Loucy (cell line): ENCODE measurements around the gene DLG2.

Experiments
- H2AFZ ChIP-seq: fragments of 200-600 bp; sonication (generic); 2 replicates; pipeline ENCODE4 v1.6.0; 2016; ENCODE audit warnings: antibody characterized with exemption, mild to moderate bottlenecking, low read length, moderate library complexity
- H3F3A ChIP-seq: fragments of 200-600 bp; 2 replicates; pipeline ENCODE4 v1.6.0; 2016; ENCODE audit warnings: antibody characterized with exemption, low read depth, mild to moderate bottlenecking
- H3K27me3 ChIP-seq: fragments of 200-600 bp; sonication (generic); 2 replicates; pipeline ENCODE4 v1.6.1; 2014; ENCODE audit warnings: low read length, mild to moderate bottlenecking; ENCODE audit not compliant: insufficient read depth, poor library complexity, severe bottlenecking
- H3K36me3 ChIP-seq: fragments of 200-600 bp; sonication (generic); 2 replicates; pipeline ENCODE4 v1.6.1; 2016; ENCODE audit warnings: low read length; ENCODE audit not compliant: insufficient read depth
- H3K4me1 ChIP-seq: fragments of 200-600 bp; sonication (generic); 2 replicates; pipeline ENCODE4 v1.5.1; 2014; ENCODE audit warnings: low read length, mild to moderate bottlenecking; ENCODE audit not compliant: insufficient read depth, poor library complexity, severe bottlenecking
- H3K4me2 ChIP-seq: fragments of 200-600 bp; sonication (generic); 2 replicates; pipeline ENCODE4 v1.6.0; 2014; ENCODE audit warnings: antibody characterized with exemption, low read length, low read depth, mild to moderate bottlenecking; ENCODE audit not compliant: poor library complexity, severe bottlenecking
- H3K4me3 ChIP-seq: fragments of 200-600 bp; sonication (generic); 2 replicates; pipeline ENCODE4 v1.5.1; 2014; ENCODE audit warnings: low read length, mild to moderate bottlenecking, mixed read lengths; ENCODE audit not compliant: poor library complexity, severe bottlenecking
- H3K79me2 ChIP-seq: fragments of 200-600 bp; sonication (generic); 2 replicates; pipeline ENCODE4 v1.6.1; 2014; ENCODE audit warnings: low read length; ENCODE audit not compliant: insufficient read depth
- H3K9ac ChIP-seq: fragments of 200-600 bp; sonication (generic); 2 replicates; pipeline ENCODE4 v1.6.0; 2014; ENCODE audit warnings: mild to moderate bottlenecking, low read depth, low read length, moderate library complexity; ENCODE audit not compliant: poor library complexity, severe bottlenecking
- H3K9me2 ChIP-seq: fragments of 200-600 bp; sonication (generic); replicated peaks from 2 replicates; pipeline ENCODE4 v1.6.1; 2016; ENCODE audit warnings: low read depth, low read length, mixed read lengths
- H3K9me3 ChIP-seq: fragments of 200-600 bp; sonication (generic); 2 replicates; pipeline ENCODE4 v1.6.1; 2014; ENCODE audit warnings: mild to moderate bottlenecking, antibody characterized with exemption, low read length, low read depth; ENCODE audit not compliant: insufficient read depth
- H4K20me1 ChIP-seq: fragments of 200-600 bp; sonication (generic); 2 replicates; pipeline ENCODE4 v1.6.0; 2014; ENCODE audit warnings: antibody characterized with exemption, low read length, mild to moderate bottlenecking; ENCODE audit not compliant: insufficient read depth, poor library complexity, severe bottlenecking
- EZH2phosphoT487 ChIP-seq: fragments of 200-600 bp; IDR thresholded peaks from 2 replicates; pipeline ENCODE4 v1.6.1; 2018; ENCODE audit warnings: antibody characterized with exemption, mild to moderate bottlenecking, moderate library complexity, borderline replicate concordance
- TF ChIP-seq, protein P1 (sequence below): fragments of 200-600 bp; sonication (generic); conservative IDR thresholded peaks from 2 replicates; pipeline ENCODE4 v1.5.1; 2014; ENCODE audit warnings: mild to moderate bottlenecking, antibody characterized with exemption, low read length

DLG2 gene

DNA sequence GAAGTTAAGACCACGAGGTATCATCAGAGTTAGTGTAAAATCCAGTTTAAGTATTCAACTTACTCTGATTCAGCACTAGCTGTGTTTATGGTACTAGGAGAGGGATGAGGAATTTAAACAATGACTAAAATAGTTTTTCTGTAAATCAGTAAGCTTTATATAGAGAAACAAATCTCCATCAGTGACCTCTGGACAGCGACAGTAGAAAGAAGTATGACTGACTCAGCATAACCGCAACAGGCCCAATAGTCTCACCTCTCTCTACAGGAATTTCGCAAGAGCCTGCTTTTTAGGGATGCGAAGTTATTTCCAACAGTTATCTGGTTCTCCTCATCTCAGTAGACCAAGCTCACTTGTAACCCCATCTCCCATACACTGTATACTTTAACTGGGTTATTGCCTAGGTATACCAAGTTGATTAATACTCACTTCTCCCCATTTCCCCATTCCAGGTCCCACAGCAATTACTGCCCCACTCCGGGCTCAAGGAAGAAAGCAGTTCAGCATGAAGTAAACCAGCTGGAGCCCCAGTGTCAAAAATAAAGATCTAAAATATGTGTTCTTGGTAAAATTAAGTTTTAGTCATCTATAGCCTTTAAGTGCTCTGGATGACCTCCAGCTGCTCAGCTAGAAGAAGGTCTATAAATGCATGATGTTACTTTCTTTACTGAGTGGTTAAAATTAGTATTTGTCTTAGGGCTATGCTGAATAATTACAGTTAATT lies 1570.3 kb downstream of the DLG2 start:
- H2AFZ ChIP-seq, result no peak overlapping the region
- H3K9ac ChIP-seq, result no peak overlapping the region
- no peak overlapping the region for H3K4me3 ChIP-seq
- H3F3A ChIP-seq, result no peaks in the 10 kb centered on the region
- H3K9me3 ChIP-seq, result no peaks in the 10 kb centered on the region
- TF ChIP-seq, protein P1, sequence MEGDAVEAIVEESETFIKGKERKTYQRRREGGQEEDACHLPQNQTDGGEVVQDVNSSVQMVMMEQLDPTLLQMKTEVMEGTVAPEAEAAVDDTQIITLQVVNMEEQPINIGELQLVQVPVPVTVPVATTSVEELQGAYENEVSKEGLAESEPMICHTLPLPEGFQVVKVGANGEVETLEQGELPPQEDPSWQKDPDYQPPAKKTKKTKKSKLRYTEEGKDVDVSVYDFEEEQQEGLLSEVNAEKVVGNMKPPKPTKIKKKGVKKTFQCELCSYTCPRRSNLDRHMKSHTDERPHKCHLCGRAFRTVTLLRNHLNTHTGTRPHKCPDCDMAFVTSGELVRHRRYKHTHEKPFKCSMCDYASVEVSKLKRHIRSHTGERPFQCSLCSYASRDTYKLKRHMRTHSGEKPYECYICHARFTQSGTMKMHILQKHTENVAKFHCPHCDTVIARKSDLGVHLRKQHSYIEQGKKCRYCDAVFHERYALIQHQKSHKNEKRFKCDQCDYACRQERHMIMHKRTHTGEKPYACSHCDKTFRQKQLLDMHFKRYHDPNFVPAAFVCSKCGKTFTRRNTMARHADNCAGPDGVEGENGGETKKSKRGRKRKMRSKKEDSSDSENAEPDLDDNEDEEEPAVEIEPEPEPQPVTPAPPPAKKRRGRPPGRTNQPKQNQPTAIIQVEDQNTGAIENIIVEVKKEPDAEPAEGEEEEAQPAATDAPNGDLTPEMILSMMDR, result no peak
- no peak for TF ChIP-seq EZH2phosphoT487
- no peaks in the 10 kb centered on the region for H4K20me1 ChIP-seq
- no peaks in the 10 kb centered on the region for H3K27me3 ChIP-seq
- H3K4me2 ChIP-seq, result no peak overlapping the region
- H3K9me2 ChIP-seq, result no peaks in the 10 kb centered on the region
- H3K79me2 ChIP-seq, result no peaks in the 10 kb centered on the region
- no peaks in the 10 kb centered on the region for H3K4me1 ChIP-seq
- H3K36me3 ChIP-seq, result no peaks in the 10 kb centered on the region

DNA sequence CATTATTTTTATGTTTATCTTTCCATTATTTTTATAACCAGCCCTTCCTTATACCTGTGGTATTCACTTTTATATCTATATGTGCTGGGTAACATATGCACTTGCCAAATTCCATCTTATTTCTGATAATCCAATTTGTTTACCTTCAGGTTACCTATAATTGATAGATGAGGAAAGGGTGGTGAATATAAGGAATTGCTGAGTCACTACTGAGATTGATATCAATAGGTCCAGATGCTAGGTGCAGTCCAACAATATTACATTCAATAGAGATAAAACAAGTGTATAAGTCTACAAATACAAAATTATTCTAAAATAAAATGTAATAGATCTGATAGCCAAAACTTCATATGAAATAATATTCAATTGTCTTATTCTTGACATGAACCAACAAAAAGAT lies 1582.0 kb downstream of the DLG2 start:
- Histone ChIP-seq H3K27me3 (no peaks in the 10 kb centered on the region), H3K9me3 (no peaks in the 10 kb centered on the region), H3K36me3 (no peaks in the 10 kb centered on the region), H3K4me1 (no peaks in the 10 kb centered on the region), H2AFZ (no peak overlapping the region), H3F3A (no peaks in the 10 kb centered on the region), H3K9me2 (no peaks in the 10 kb centered on the region), H3K79me2 (no peaks in the 10 kb centered on the region), H3K9ac (no peak overlapping the region), H4K20me1 (no peaks in the 10 kb centered on the region), H3K4me2 (no peak overlapping the region), H3K4me3 (no peak overlapping the region)
- no peak for TF ChIP-seq EZH2phosphoT487
- TF ChIP-seq, protein P1, result no peak

DNA sequence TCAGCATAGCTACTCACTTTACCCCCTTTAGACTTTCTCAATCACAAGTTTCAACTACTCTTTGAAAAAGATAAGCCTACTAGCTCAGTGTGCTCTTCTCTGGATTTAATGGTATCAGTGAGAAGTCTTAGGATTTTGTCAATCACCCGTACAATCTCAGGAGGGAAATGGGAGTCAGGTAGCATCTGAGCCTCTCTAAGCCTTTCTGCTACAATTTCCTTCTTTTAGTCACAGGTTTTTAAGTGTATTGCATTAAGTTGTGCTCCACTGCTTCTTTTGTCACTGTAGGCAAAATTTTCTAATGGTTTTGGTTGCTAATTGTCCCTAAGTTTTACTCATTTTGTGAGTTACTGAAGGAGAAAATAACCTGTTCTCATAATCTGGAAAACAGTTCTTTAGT lies 1582.4 kb downstream of the DLG2 start:
- Histone ChIP-seq H3K4me1 (no peaks in the 10 kb centered on the region), H3K9me3 (no peaks in the 10 kb centered on the region), H2AFZ (no peak overlapping the region), H3K9ac (no peak overlapping the region), H3K79me2 (no peaks in the 10 kb centered on the region), H3K27me3 (no peaks in the 10 kb centered on the region), H3K36me3 (no peaks in the 10 kb centered on the region), H3K9me2 (no peaks in the 10 kb centered on the region), H3K4me2 (no peak overlapping the region), H3F3A (no peaks in the 10 kb centered on the region), H3K4me3 (no peak overlapping the region), H4K20me1 (no peaks in the 10 kb centered on the region)
- TF ChIP-seq EZH2phosphoT487, result no peak
- TF ChIP-seq, protein P1, result no peak
